VCaP (cell line): ENCODE measurements around the gene SUDS3.
A peak's percentile ranks its signal among the peaks of the same experiment; 100 is the strongest.
"Not testable (repeated sequence)": the region's sequence is repeated elsewhere in the genome, so short reads cannot be mapped to it uniquely, and the experiment has no call there.

Source experiments
- H3K27ac ChIP-seq: fragments of 450-650 bp; 2 replicates; pipeline ENCODE4 v1.5.1; 2017
- TF ChIP-seq, protein P1 (sequence below): fragments of 450-650 bp; conservative IDR thresholded peaks from 2 replicates; pipeline ENCODE4 v1.5.1; 2017; ENCODE audit warnings: mild to moderate bottlenecking, moderate library complexity

SUDS3 gene

GRCh38 chr12:118398940-118399339 is 22.6 kb downstream of the SUDS3 start:
- TF ChIP-seq, protein P1, sequence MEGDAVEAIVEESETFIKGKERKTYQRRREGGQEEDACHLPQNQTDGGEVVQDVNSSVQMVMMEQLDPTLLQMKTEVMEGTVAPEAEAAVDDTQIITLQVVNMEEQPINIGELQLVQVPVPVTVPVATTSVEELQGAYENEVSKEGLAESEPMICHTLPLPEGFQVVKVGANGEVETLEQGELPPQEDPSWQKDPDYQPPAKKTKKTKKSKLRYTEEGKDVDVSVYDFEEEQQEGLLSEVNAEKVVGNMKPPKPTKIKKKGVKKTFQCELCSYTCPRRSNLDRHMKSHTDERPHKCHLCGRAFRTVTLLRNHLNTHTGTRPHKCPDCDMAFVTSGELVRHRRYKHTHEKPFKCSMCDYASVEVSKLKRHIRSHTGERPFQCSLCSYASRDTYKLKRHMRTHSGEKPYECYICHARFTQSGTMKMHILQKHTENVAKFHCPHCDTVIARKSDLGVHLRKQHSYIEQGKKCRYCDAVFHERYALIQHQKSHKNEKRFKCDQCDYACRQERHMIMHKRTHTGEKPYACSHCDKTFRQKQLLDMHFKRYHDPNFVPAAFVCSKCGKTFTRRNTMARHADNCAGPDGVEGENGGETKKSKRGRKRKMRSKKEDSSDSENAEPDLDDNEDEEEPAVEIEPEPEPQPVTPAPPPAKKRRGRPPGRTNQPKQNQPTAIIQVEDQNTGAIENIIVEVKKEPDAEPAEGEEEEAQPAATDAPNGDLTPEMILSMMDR = no peak
- no peak overlapping the region for H3K27ac ChIP-seq

DNA sequence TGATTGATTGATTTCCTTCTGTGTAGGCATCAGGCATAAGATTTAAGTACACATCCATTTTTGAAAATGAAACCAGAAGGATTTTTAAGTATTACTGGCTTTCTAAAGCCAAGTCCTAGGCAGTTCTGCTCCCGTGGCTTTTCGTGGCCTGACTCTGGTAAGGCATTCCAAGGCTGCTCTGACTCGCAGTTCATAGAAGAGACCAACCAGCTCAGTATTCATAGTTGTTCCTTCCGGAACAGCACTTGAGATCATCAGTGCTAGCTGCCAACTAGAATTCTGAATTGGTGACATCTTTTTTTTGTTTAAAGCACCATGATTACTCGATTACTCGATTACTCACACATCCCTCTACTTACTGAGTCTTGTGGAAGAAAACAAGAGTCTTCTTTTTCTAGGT is 25.9 kb downstream of the SUDS3 start:
- TF ChIP-seq, protein P1 = no peak
- no peak overlapping the region for H3K27ac ChIP-seq

GRCh38 chr12:118404876-118405521 is 28.6 kb downstream of the SUDS3 start:
- TF ChIP-seq, protein P1 = peak; percentile 88
- peak overlapping the region; percentile 51 for H3K27ac ChIP-seq

GRCh38 chr12:118408241-118408640 is 31.9 kb downstream of the SUDS3 start:
- H3K27ac ChIP-seq = not testable (repeated sequence)

DNA sequence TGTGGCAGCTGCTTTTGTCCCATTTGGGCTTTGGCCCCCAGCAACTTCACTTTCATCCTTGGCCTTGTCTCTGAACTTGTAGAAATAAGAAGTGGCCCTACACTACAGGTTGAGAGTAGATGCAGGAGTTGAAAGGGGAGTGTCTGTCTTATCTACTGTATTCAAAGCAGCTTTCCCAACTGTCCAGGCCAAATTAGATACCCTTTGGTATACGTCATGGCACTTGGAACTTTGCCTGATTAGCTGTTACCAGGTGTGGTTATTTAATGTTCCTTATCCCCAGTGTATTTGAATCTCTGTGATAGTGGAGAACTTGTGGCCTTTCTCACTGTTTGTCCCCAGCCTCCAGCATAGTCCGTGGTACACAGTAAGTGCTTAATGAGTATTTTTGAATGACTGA is 33.5 kb downstream of the SUDS3 start:
- H3K27ac ChIP-seq = no peak overlapping the region
- TF ChIP-seq, protein P1 = no peak

GRCh38 chr12:118417942-118418341 is 41.6 kb downstream of the SUDS3 start:
- TF ChIP-seq, protein P1 = no peak
- H3K27ac ChIP-seq = no peak overlapping the region

- no peak overlapping the region for H3K27ac ChIP-seq
- TF ChIP-seq, protein P1 = no peak
Observed at GRCh38 chr12:118418385-118419057, 42.2 kb downstream of the SUDS3 start.

DNA sequence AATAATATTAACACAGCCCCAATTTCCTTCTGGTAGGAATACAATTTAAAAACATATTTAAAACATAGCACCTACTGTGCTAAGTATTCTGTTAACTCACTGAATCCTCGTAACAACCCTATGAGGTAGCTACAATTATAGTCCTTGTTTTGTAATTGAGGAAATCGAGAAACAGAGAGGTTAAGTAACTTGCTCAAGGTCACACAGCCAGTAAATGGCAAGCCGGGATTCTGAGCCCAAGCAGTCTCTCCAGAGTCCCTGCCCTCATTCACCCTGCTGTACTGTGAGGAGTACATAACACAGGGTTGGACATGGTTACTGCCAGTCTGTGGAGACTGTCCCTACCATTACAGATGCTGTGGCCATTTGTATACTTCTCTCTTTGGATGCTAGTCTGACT is 44.3 kb downstream of the SUDS3 start:
- TF ChIP-seq, protein P1 = no peak
- no peak overlapping the region for H3K27ac ChIP-seq
